Right lobe of liver (tissue), 4 donors: ENCODE results near the gene JADE1.

Experiments used
- POLR2A ChIP-seq: fragments of 450-650 bp; IDR thresholded peaks from one replicate; pipeline ENCODE4 v1.6.1; 2017; ENCODE audit warnings: antibody characterized with exemption, mild to moderate bottlenecking
- TF ChIP-seq, protein P1 (sequence below), 4 donors: fragments of 200-600 bp in 3 of 4; fragments of 450-650 bp in 1 of 4; IDR thresholded peaks; one replicate each; pipeline versions ENCODE4 v1.5.1 to v1.8.0; 2016 to 2022; ENCODE audit warnings: antibody characterized with exemption in 4 of 4, mild to moderate bottlenecking in 2 of 4
- donor health status: DM: no; HTN: no; CAD: no.
- donor health status: DM: no; HTN: no; CAD: no.
- donor health status: DM: no; HTN: yes; CAD: no.

DNA sequence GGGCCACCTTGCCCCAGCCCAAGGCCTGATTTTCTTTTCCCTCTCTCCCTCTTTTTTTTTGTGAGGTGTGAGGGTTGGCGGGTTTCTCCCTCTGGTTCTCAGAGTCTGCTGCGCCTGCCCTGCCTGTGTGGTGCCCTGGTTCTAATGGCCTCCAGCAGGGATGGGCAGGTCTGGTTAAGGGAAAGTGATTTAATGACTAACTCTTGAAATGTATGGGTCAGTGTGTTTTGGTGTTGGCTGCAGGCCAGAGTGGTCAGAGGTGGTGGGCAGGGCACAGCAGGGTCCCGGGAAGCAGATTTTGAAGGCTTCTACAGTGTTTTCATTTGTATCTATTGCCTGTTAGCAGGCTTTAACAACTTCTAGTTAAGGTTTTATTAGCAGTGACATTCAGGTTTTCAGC, 39.0 kb downstream of the JADE1 start:
- no peak for TF ChIP-seq POLR2A
- TF ChIP-seq, protein P1, sequence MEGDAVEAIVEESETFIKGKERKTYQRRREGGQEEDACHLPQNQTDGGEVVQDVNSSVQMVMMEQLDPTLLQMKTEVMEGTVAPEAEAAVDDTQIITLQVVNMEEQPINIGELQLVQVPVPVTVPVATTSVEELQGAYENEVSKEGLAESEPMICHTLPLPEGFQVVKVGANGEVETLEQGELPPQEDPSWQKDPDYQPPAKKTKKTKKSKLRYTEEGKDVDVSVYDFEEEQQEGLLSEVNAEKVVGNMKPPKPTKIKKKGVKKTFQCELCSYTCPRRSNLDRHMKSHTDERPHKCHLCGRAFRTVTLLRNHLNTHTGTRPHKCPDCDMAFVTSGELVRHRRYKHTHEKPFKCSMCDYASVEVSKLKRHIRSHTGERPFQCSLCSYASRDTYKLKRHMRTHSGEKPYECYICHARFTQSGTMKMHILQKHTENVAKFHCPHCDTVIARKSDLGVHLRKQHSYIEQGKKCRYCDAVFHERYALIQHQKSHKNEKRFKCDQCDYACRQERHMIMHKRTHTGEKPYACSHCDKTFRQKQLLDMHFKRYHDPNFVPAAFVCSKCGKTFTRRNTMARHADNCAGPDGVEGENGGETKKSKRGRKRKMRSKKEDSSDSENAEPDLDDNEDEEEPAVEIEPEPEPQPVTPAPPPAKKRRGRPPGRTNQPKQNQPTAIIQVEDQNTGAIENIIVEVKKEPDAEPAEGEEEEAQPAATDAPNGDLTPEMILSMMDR (IDR thresholded peaks at IDR 0.05), result no peak
